Peyer's patch (tissue), 4 donors: ENCODE data around the gene FGF16. TPM values are rescaled to one million over a fixed set of nuclear protein-coding genes. Genes with fewer than 3 reads are reported as not detected.
A peak's percentile ranks its signal among the peaks of the same experiment; 100 is the strongest.

Experiments used
- DNase-seq, 3 donors: peaks; one replicate each; pipeline ENCODE4 v3.0.0-alpha.2; 2017 to 2019
- H3K27ac ChIP-seq, 4 donors: fragments of 200-600 bp; sonication (generic); one replicate each; pipeline ENCODE4 v1.5.1; 2016 to 2019
- H3K27me3 ChIP-seq, 2 donors: fragments of 200-600 bp; sonication (generic); one replicate each; pipeline ENCODE4 v1.5.1; 2019
- H3K36me3 ChIP-seq, 3 donors: fragments of 200-600 bp; sonication (generic); one replicate each; pipeline ENCODE4 v1.5.1; 2016 to 2019
- H3K4me1 ChIP-seq, 4 donors: fragments of 200-600 bp; sonication (generic); one replicate each; pipeline ENCODE4 v1.5.1; 2016 to 2019
- H3K4me3 ChIP-seq, 4 donors: fragments of 200-600 bp; sonication (generic); 1 replicate in 3 of 4; 2 replicates in 1 of 4; pipeline ENCODE4 v1.5.1; 2016 to 2019; ENCODE audit warnings: mild to moderate bottlenecking in 1 of 4
- H3K9me3 ChIP-seq, 4 donors: fragments of 200-600 bp; sonication (generic); one replicate each; pipeline ENCODE4 v1.5.1; 2016 to 2019; ENCODE audit warnings: mild to moderate bottlenecking in 1 of 4
- POLR2A ChIP-seq, 2 donors: fragments of 450-650 bp; IDR thresholded peaks; one replicate each; pipeline ENCODE4 v1.5.1; 2017; ENCODE audit warnings: antibody characterized with exemption in 2 of 2, mild to moderate bottlenecking in 2 of 2, moderate library complexity in 2 of 2
- total RNA-seq, 4 donors: library from RNA; depleted of rRNA; stranded (reverse); fragments of >200 nt; gene quantifications; one replicate each; pipeline ENCODE4 v1.1.0, GENCODE V29; 2016
- TF ChIP-seq, protein P1 (sequence below), 6 experiments: fragments of 450-650 bp in 4 of 6; fragments of 200-600 bp in 2 of 6; sonication (generic) in 1 of 6; IDR thresholded peaks; one replicate each; pipeline ENCODE4 v1.5.1; 2017 to 2019; ENCODE audit warnings: antibody characterized with exemption in 6 of 6, mild to moderate bottlenecking in 3 of 6, moderate library complexity in 1 of 6

The FGF16 gene
- total RNA-seq, 4 donors from 2014 or later, result not detected

DNA sequence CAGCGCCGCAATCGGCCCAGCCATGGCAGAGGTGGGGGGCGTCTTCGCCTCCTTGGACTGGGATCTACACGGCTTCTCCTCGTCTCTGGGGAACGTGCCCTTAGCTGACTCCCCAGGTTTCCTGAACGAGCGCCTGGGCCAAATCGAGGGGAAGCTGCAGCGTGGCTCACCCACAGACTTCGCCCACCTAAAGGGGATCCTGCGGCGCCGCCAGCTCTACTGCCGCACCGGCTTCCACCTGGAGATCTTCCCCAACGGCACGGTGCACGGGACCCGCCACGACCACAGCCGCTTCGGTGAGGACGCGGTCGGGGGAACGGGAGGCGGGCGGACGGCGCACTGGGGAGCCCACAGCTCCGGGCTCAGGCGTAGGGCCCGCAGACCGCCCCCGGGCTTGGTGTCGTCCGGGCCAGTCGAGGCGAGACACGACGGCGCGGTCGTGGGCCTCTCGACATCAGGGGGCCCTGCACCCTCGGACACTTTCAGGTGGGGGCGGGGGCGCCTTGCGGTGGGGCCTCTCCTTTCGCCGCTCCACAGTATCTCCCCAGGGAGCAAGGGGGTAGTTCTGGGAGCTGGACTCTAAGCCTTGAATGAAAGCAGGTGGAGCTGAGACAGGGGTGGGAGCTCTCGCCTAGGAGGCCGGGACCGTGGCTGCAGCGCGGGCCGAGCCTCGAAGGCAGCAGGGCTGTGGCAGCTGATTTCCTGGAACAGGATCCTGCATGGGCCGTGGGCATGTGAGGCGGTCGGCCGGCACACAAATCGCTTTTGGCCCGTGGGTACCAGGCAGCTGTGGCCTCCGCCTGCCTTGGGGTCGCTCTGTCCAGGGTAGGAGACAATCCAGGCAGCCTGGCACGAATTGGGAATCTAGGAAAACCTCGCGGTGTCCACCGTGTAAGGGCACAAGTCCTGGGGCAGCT lies 722 bp downstream of the FGF16 start:
- TF ChIP-seq, protein P1, sequence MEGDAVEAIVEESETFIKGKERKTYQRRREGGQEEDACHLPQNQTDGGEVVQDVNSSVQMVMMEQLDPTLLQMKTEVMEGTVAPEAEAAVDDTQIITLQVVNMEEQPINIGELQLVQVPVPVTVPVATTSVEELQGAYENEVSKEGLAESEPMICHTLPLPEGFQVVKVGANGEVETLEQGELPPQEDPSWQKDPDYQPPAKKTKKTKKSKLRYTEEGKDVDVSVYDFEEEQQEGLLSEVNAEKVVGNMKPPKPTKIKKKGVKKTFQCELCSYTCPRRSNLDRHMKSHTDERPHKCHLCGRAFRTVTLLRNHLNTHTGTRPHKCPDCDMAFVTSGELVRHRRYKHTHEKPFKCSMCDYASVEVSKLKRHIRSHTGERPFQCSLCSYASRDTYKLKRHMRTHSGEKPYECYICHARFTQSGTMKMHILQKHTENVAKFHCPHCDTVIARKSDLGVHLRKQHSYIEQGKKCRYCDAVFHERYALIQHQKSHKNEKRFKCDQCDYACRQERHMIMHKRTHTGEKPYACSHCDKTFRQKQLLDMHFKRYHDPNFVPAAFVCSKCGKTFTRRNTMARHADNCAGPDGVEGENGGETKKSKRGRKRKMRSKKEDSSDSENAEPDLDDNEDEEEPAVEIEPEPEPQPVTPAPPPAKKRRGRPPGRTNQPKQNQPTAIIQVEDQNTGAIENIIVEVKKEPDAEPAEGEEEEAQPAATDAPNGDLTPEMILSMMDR (IDR thresholded peaks at IDR 0.05), result no peak
- no peak for TF ChIP-seq POLR2A (IDR thresholded peaks at IDR 0.05)
- Histone ChIP-seq H3K4me1 (no peaks in the 10 kb centered on the region), H3K27me3 (no peaks in the 10 kb centered on the region), H3K4me3 (peak overlapping the region in 3 of 4 donors; percentile 7 to 37 (median 26)), H3K36me3 (no peaks in the 10 kb centered on the region), H3K9me3 (no peaks in the 10 kb centered on the region), H3K27ac (no peak overlapping the region)
- DNase-seq, result no peak

- no peaks in the 10 kb centered on the region for H3K9me3 ChIP-seq
Measured at GRCh38 chrX:77450415-77450814, 3.2 kb downstream of the FGF16 start.

DNA sequence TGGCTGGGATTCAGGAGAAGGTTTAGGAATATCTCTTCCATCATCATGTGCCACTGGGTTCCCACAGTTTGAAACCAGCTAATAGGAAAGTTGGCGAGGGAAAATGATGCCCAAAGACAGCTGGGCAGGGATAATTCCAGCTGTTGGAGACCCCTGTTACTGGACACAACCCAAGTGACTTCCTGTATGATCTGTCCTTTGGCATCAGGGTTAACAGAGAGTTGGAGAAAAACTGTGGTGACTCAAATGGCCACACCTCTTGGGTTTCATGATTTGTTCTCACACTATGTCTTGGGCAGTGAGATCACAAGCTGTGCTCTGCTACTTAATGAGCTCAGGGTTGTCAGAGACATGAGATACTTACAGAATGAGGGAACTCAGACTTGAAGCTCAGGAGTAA lies 3.8 kb downstream of the FGF16 start:
- H3K4me3 ChIP-seq, result no peak overlapping the region
- H3K27ac ChIP-seq, result no peak overlapping the region
- H3K4me1 ChIP-seq, result no peaks in the 10 kb centered on the region
- no peak for DNase-seq
- no peaks in the 10 kb centered on the region for H3K27me3 ChIP-seq
- no peak for TF ChIP-seq POLR2A (IDR thresholded peaks at IDR 0.05)
- TF ChIP-seq, protein P1 (IDR thresholded peaks at IDR 0.05), result no peak
- H3K9me3 ChIP-seq, result no peaks in the 10 kb centered on the region
- no peaks in the 10 kb centered on the region for H3K36me3 ChIP-seq

More at GRCh38 chrX:77450415-77450814, 3.2 kb downstream of the FGF16 start:
- Histone ChIP-seq H3K4me3 (no peak overlapping the region), H3K4me1 (no peaks in the 10 kb centered on the region), H3K27ac (no peak overlapping the region), H3K27me3 (no peaks in the 10 kb centered on the region), H3K36me3 (no peaks in the 10 kb centered on the region)
- TF ChIP-seq POLR2A (IDR thresholded peaks at IDR 0.05), result no peak
- TF ChIP-seq, protein P1 (IDR thresholded peaks at IDR 0.05), result no peak
- no peak for DNase-seq

DNA sequence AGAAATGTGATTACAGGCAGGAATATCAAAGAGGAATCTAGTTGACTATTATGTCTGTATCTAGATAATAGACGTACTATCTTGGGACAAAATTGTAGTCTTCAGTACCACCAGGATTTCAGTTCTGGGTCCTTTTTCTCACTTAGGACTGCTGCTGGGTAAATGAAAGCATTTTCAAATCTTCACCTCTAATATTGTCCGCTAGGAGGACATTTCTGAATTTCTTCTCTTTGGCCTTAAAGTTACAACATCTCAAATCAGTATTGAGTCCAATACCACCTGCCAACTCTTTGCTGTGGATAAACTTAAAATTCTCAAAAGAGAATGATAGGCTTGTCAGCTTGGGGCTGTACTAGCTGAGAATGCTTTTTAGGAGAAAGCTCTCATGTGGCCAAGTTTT lies 6.0 kb downstream of the FGF16 start:
- Histone ChIP-seq H3K27me3 (no peaks in the 10 kb centered on the region), H3K9me3 (no peaks in the 10 kb centered on the region), H3K4me1 (no peaks in the 10 kb centered on the region), H3K4me3 (no peak overlapping the region), H3K27ac (no peak overlapping the region), H3K36me3 (no peaks in the 10 kb centered on the region)
- DNase-seq, result no peak
- TF ChIP-seq POLR2A (IDR thresholded peaks at IDR 0.05), result no peak
- TF ChIP-seq, protein P1 (IDR thresholded peaks at IDR 0.05), result no peak

- Histone ChIP-seq H3K4me1 (no peaks in the 10 kb centered on the region), H3K4me3 (no peak overlapping the region), H3K27ac (no peak overlapping the region), H3K36me3 (no peaks in the 10 kb centered on the region), H3K9me3 (no peaks in the 10 kb centered on the region), H3K27me3 (no peaks in the 10 kb centered on the region)
- no peak for DNase-seq
- TF ChIP-seq POLR2A (IDR thresholded peaks at IDR 0.05), result no peak
- TF ChIP-seq, protein P1 (IDR thresholded peaks at IDR 0.05), result no peak
Measured at GRCh38 chrX:77455437-77455836, 8.2 kb downstream of the FGF16 start.
